Esophagus (tissue), 2 donors: ENCODE results near the gene KIF1A. TPM values are rescaled to one million over a fixed set of nuclear protein-coding genes. Genes with fewer than 3 reads are reported as not detected.
A peak's percentile ranks its signal among the peaks of the same experiment; 100 is the strongest.

Source experiments
- H3K27ac ChIP-seq, 2 donors: one replicate each; pipeline ENCODE4 v1.5.1; 2013; ENCODE audit warnings: low read depth in 2 of 2, mild to moderate bottlenecking in 2 of 2, inconsistent platforms in 1 of 2, low read length in 1 of 2, moderate library complexity in 1 of 2
- H3K27me3 ChIP-seq, 2 donors: one replicate each; pipeline ENCODE4 v1.6.1; 2013; ENCODE audit warnings: low read length in 2 of 2, control low read depth in 1 of 2, mild to moderate bottlenecking in 1 of 2; ENCODE audit not compliant: insufficient read depth in 2 of 2, control insufficient read depth in 1 of 2
- H3K36me3 ChIP-seq, 2 donors: one replicate each; pipeline ENCODE4 v1.6.1; 2013; ENCODE audit warnings: low read length in 1 of 2; ENCODE audit not compliant: control insufficient read depth in 2 of 2, insufficient read depth in 2 of 2
- H3K4me1 ChIP-seq, 2 donors: one replicate each; pipeline ENCODE4 v1.6.1; 2013; ENCODE audit warnings: low read length in 1 of 2; ENCODE audit not compliant: control insufficient read depth in 2 of 2, insufficient read depth in 2 of 2
- H3K4me3 ChIP-seq, 2 donors: one replicate each; pipeline ENCODE4 v1.5.1; 2013; ENCODE audit warnings: low read length in 2 of 2, mild to moderate bottlenecking in 2 of 2, low read depth in 1 of 2, moderate library complexity in 1 of 2
- H3K9me3 ChIP-seq, 2 donors: one replicate each; pipeline ENCODE4 v1.6.1; 2013; ENCODE audit warnings: mild to moderate bottlenecking in 2 of 2, low read depth in 1 of 2, low read length in 1 of 2, moderate library complexity in 1 of 2; ENCODE audit not compliant: control insufficient read depth in 2 of 2, insufficient read depth in 1 of 2
- WGBS, 2 donors: extraction: QIAGEN DNeasy Blood & Tissue Kit; methylation state at CpG; one replicate each; pipeline ENCODE4 v1.1.7; 2013; 5-methylcytosine and 5-hydroxymethylcytosine counted together
- polyA plus RNA-seq, 2 donors: library from polyadenylated mRNA; stranded (reverse); fragments of 200-250 nt; gene quantifications; one replicate each; pipeline ENCODE4 v1.2.3, GENCODE V29; 2013
- donor health status: healthy with polysubstance abuse.
- donor health status: Bipolar disorder and iron deficiency.

Gene KIF1A
- polyA plus RNA-seq, 2 donors = 0.04 to 0.06 TPM

DNA sequence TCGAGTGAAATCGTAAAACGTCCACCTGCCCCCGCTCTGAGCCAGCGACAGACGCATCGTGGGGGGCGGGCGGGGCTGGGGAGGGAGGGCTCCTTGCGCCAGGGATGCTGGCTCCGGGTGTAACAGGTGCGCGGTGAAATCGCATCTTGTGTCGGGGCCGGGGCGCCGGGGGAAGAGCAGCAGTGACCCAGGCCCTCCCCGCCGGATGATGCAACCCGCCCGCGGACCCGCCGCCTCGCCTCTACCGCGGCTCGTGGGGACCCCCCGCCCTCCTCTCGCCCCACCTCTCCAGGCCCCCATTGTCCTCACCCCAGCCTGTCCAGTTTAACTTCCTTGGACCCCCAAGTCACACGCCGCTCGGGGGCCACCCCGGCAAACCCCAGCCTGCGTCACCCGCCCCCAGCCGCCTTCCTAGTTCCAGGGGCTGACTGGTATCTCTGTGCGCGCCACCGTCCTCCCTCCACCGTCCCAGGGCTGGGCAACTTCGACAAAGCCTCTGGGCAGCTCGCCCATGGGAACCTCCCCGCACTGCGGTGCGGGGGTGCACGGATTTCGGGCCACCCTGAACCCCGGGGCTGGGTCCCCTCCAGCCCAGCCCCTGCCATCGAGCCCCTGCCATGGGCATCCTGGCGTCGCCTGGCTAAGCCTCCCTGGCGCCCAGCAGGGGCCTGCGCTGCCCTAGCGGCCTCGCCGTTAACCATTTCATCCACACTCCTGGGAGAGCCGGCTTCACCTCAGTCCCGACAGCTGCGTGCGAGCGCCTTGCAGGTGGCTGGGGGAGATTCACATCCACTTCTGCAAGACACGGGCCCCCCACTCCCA lies 799 bp upstream of the KIF1A start:
- WGBS, 2 donors = 2% methylated on average over 63 to 64 of the region's 64 CpGs
- Histone ChIP-seq H3K4me1 (peaks cover 0 to 8% of the 10 kb centered on the region in 2 donors), H3K9me3 (peaks cover 4 to 5% of the 10 kb centered on the region in 2 donors), H3K36me3 (no peaks in the 10 kb centered on the region), H3K4me3 (peak overlapping the region in 1 of 2 donors; percentile 26), H3K27ac (no peak overlapping the region), H3K27me3 (peaks cover 5 to 30% of the 10 kb centered on the region in 2 donors)

DNA sequence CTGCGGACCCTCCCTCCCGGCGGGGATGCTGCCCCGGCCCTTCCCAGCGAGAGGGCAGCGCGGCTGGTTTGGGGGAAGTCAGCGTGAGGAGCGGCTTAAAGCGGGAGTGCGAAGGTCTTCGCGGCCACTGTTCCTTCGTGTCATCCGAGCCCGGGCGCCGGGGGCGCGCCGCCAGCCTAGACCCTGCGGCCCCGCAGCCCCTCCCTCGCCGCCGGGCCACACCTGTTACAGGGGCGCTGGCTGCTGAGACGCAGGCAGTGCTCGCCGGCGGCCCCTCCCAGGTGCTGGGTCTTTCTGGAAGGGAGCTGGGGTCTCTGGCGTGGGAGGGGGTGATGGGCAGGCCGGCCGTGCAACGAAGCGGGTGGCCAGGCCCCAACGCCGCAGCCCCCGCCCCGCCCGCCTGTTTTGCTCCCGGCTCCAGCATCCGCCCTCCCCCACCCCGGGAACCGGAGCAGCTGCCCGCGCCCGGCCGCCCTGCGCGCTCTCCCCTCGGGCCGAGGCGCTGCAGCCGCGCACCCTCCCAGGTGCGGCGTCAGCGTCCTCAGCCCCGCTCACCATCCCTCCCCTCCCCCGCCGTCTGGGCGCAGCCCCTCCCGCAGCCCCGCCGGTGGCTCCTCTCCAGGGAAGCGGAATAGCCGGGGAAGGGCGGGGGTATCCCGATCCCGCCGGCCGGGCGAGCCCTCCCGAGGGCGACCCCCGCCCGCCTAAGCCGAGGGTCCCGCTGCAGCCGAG lies 727 bp downstream of the KIF1A start:
- peaks cover 0 to 8% of the 10 kb centered on the region in 2 donors for H3K4me1 ChIP-seq
- H3K36me3 ChIP-seq = no peaks in the 10 kb centered on the region
- H3K9me3 ChIP-seq = peaks cover 4 to 5% of the 10 kb centered on the region in 2 donors
- H3K27ac ChIP-seq = no peak overlapping the region
- H3K27me3 ChIP-seq = peaks cover 0 to 30% of the 10 kb centered on the region in 2 donors
- 0 to 1% methylated on average over 62 to 81 of the region's 81 CpGs for WGBS, 2 donors
- peak overlapping the region in 1 of 2 donors; percentile 26 for H3K4me3 ChIP-seq

DNA sequence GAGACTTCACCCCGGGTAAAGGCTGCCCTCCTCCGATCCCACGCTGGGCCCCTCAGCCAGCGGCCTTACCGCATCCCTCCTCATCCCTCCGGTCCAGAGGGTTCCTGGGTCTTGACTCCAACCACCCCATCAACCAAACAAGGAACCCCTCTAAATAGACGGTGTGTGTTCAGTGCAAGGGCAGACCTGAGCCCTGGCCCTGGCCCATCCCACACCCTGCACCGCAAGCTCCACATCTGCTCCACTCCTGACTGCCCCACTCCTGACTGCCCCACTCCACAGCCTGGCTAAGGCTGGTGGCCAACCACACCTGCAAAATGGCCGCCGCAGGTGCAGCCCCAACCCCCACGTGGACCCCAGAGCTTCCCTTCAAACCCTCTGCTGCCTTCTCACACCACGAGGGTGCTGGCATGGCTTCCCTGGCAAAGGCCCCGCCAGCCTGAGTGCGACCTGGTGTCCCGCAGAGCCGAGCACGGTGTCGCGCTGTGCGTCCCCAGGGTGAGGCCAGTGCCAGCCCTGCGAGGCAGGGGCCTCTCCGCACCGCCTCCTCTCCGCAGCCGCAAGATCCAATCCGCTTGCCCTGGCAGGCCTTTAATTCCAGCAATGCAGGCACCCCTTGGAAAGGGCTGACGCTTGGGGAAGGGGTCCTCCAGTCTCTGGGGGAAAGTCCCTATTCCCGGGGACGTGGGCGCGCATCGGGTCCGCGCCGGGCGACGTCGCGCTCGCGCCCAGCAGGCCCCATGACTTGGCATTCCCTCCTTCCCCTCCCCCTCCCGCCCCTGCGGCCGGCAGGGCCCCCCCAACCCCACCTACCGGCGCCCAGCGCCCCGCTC lies 1.5 kb downstream of the KIF1A start:
- Histone ChIP-seq H3K27me3 (peaks cover 0 to 26% of the 10 kb centered on the region in 2 donors), H3K27ac (no peak overlapping the region), H3K4me3 (peak overlapping the region in 1 of 2 donors; percentile 26), H3K4me1 (peaks cover 0 to 8% of the 10 kb centered on the region in 2 donors), H3K9me3 (peaks cover 2% of the 10 kb centered on the region in 2 donors), H3K36me3 (no peaks in the 10 kb centered on the region)
- WGBS, 2 donors = 23 to 35% methylated on average over 35 to 48 of the region's 48 CpGs

DNA sequence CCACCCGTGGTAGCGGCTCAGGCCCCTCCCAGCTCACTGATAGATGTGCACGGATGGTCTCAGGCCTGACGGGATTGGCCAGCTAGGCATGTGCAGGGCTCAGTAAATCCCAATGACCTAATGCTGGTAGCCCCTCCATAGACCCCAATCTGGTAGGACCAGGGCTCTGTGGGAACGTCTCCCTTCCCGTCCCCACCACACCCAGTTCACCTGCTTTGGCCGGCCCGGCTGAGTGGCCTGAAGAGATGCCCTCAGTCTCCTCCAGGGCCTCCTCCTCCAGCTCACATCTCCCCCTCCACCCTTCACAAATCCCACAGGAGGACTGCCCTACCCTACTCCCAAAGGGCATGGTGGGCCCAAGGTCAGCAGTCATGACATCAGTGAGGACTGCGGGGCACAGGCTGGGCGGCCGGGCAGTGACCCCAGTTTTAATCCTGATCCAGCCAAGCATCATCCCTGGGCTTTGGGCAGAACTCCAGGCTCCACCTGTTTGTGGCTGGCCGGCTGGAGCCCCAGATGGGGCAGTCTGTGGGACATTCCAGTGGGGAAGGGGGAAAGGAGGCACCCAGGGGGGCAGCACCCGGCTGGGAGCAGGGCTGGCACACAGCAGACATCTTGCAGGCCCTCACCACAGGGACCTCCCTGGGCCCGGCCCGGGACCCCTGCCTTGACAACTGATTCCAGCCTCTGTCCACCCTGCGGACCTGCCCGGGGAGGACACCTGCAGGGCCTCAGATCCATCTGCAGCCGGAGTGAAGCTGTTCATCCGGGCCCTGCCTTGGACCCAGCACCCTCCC lies 2.3 kb downstream of the KIF1A start:
- Histone ChIP-seq H3K9me3 (peaks cover 0 to 2% of the 10 kb centered on the region in 2 donors), H3K36me3 (no peaks in the 10 kb centered on the region), H3K27me3 (peaks cover 0 to 25% of the 10 kb centered on the region in 2 donors), H3K27ac (no peak overlapping the region), H3K4me3 (no peak overlapping the region), H3K4me1 (peaks cover 0 to 8% of the 10 kb centered on the region in 2 donors)
- WGBS, 2 donors = 85 to 86% methylated on average over 16 to 19 of the region's 19 CpGs

DNA sequence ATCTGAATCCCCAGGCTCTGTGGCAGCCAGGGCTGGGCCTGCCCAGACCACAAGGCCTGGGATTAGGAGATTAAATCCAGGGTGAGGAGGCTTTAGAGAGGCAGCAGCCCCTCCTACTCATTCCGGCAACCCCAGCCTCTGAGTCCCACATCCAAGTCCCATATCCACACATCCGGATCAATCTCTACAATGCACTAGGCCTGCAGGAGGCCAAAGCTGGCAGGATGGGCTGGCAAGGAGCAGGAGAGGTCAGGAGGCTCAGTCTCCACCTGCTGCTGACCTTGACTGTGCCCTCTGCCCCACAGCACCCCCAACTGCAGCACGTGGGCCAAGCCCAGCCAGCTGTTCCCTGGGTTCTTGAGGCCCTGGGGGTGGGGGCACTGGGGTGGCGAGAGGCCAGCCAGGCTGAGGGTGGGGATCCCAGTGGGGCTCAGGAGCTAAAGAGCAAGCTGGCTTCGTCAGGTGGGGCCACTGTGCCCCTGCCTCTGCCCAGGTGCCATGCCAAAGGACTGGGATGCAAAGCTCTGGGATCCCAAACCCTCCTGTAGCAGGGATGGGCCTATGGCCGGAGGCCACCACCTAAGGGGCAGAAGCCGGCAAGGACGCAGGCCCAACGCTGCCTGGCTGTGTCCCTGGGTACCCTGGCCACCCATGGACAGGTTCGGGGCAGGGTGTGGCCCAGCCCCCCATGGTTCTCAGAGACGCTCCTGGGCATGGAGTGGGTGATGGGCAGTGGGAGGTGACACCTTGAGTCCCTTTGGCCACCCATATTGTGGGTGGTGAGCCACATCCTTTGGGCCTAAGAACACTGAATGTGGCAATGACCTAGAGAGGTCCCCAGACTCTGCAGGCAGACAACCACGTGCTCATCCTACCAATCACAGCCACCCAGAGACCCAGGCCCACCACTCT lies 3.2 kb downstream of the KIF1A start:
- H3K4me1 ChIP-seq = peaks cover 0 to 8% of the 10 kb centered on the region in 2 donors
- 80% methylated on average over 12 of the region's 12 CpGs for WGBS, 2 donors
- peaks cover 0 to 8% of the 10 kb centered on the region in 2 donors for H3K9me3 ChIP-seq
- H3K27me3 ChIP-seq = peaks cover 0 to 25% of the 10 kb centered on the region in 2 donors
- no peak overlapping the region for H3K27ac ChIP-seq
- H3K4me3 ChIP-seq = no peak overlapping the region
- no peaks in the 10 kb centered on the region for H3K36me3 ChIP-seq

DNA sequence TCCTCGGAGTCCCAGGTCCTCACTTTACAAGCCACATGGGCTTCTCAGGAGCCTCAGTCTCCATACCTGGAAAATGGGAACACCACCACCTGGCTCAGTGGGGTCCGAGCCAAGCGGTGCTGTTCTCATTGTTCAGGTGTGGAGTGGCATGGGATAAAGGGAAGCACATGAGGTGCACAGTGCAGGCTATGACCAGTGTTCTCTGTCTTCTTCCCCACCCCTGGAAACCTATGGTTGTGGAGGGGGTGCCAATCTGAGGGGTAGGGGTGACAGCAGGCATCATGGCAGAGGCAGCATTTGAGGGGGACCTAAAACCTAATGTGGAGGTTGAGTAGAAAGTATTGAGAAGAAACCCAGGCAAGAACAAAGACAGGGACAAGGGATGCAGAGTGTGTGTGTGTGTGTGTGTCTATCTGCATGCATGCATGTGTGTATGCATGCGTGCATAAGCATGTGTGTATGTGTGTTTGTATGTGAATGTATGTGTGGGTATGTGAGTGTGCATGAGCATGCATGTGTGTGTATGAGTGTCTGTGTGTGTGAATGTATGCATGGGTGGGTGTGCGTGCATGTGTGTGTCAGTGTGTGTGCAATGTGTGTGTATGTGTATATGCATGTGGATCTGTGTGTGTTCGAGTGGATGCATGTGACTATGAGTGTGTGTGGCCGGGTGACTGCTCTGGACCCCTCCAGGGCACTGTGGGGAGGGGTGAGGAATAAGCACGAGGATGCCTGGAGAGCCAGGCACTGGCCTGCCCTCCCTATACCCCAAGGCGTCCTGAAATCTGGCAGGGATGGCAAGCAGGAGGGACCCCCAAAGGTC lies 4.0 kb downstream of the KIF1A start:
- 77 to 79% methylated on average over 9 of the region's 9 CpGs for WGBS, 2 donors
- Histone ChIP-seq H3K27me3 (peaks cover 0 to 18% of the 10 kb centered on the region in 2 donors), H3K27ac (no peak overlapping the region), H3K4me1 (peaks cover 0 to 8% of the 10 kb centered on the region in 2 donors), H3K36me3 (no peaks in the 10 kb centered on the region), H3K4me3 (no peak overlapping the region), H3K9me3 (peaks cover 0 to 8% of the 10 kb centered on the region in 2 donors)

DNA sequence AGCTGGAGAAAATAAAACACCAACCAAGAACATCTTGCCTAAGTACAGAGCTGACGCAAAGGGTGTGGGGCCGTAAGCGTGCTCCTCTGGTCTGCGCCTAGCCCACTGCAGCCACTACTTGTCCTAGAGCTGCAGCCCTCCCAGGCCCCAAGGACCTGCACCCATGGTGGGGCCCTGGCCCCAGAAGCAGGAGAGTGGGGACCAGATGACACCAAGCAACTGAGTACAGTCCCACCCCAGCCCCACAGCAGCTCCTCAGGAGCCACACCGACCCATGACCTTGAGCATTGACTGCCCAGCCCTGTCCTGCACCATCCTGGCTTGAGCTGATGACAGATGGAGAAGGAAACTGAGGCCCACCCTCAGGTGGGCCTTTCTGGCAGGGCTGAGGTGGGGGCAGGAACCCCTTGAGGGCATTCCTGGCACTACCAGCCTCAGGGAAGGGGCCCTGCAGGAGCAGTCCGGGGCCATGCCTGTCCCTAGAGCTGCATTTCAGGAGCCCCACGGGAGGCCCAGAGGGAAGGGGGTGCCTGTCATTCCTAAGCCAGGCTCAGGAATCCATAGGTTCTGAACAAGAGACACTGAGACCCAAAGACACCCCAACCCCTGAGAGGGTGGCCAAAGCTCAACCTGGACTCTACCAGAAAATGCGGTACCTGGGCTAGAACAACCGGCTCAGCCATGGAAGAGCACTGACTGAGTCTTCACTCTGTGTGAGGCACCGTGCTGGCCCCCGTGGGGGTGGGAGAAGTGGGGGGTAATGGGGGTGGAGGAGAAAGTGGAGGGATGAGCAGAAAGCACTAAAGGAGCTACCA lies 4.9 kb downstream of the KIF1A start:
- Histone ChIP-seq H3K4me1 (peaks cover 0 to 8% of the 10 kb centered on the region in 2 donors), H3K4me3 (no peak overlapping the region), H3K27ac (no peak overlapping the region), H3K27me3 (peaks cover 0 to 11% of the 10 kb centered on the region in 2 donors), H3K36me3 (no peaks in the 10 kb centered on the region), H3K9me3 (peaks cover 0 to 8% of the 10 kb centered on the region in 2 donors)
- WGBS, 2 donors = 85 to 92% methylated on average over 11 of the region's 11 CpGs
